ENCODE results near the gene INHA.

INHA gene

GRCh38 chr2:219544567-219544966 lies 27.5 kb upstream of the INHA start:
- POLR2A ChIA-PET: interaction anchor here (0.5 to 1.7 kb wide), 2 partner anchors 11 to 27 kb away, joined by 3 to 8 read pairs; partner anchors contain the start of gene OBSL1
- no peak for TF ChIP-seq CTBP1 (IDR thresholded peaks at IDR 0.05; ENCODE audit: borderline replicate concordance)
- TF ChIP-seq ZNF384 (IDR thresholded peaks at IDR 0.05): no peak
- no peak for TF ChIP-seq PKNOX1 (IDR thresholded peaks at IDR 0.05)
- TF ChIP-seq HDGF (IDR thresholded peaks at IDR 0.05; ENCODE audit: borderline replicate concordance): no peak
- TF ChIP-seq L3MBTL2 (conservative IDR thresholded peaks at IDR 0.05): no peak
- no peak for TF ChIP-seq SP1 (IDR thresholded peaks at IDR 0.05)
- TF ChIP-seq ARNT (IDR thresholded peaks at IDR 0.05): no peak
- no peak for TF ChIP-seq NFRKB (IDR thresholded peaks at IDR 0.05)
- no peak for TF ChIP-seq FOXA1 (IDR thresholded peaks at IDR 0.05)
- TF ChIP-seq LEF1 (IDR thresholded peaks at IDR 0.05; ENCODE audit: borderline replicate concordance): no peak
- TF ChIP-seq ELF4 (IDR thresholded peaks at IDR 0.05): no peak
- CTCF ChIA-PET: interaction anchor here (0.7 kb wide), 1 partner anchor 47 kb away, joined by 3 read pairs; no protein-coding TSS in a partner anchor
- no peak for DNase-seq (ENCODE audit: extremely low spot score)

- ChIA-PET CTCF (interaction anchor here (0.9 kb wide), 1 partner anchor 15 kb away, joined by 4 read pairs; no protein-coding TSS in a partner anchor), POLR2A (no interaction called here)
- TF ChIP-seq FOXM1 (IDR thresholded peaks at IDR 0.05; ENCODE audit: borderline replicate concordance): no peak
- no peak for TF ChIP-seq PKNOX1 (IDR thresholded peaks at IDR 0.05)
- no peak for TF ChIP-seq ZNF384 (IDR thresholded peaks at IDR 0.05)
- no peak for TF ChIP-seq FOXA1 (IDR thresholded peaks at IDR 0.05)
- no peak for TF ChIP-seq SUZ12 (IDR thresholded peaks at IDR 0.05)
- no peak for TF ChIP-seq TARDBP (IDR thresholded peaks at IDR 0.05)
- TF ChIP-seq LEF1 (IDR thresholded peaks at IDR 0.05; ENCODE audit: borderline replicate concordance): no peak
- TF ChIP-seq HDGF (IDR thresholded peaks at IDR 0.05; ENCODE audit: borderline replicate concordance): no peak
- TF ChIP-seq BHLHE40 (IDR thresholded peaks at IDR 0.05; ENCODE audit: borderline replicate concordance): no peak
- DNase-seq (ENCODE audit: extremely low spot score): no peak
Observed at GRCh38 chr2:219545295-219545942, 26.7 kb upstream of the INHA start.

DNA sequence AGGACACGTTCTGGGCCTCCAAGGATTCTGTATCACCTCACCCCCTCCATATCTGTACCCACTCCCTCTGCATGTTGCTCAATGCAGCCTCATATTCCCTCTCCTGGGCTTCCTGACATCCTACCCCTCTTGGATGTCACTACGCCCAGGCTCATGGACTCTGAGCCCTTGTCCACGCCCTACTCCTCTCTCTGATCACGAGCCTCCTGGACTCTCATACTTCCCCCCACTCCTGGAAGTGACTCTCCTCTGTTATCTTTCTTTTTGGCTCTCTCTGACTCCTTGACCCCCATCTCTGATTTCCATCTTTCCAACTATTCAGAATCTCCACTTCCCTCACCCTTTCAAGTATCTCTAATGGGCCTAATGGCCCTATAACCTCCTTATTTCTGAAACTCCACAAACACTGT lies 26.2 kb upstream of the INHA start:
- ChIA-PET CTCF (no interaction called here), POLR2A (no interaction called here)
- no peak for DNase-seq (ENCODE audit: extremely low spot score)
- no peak for TF ChIP-seq NFRKB (IDR thresholded peaks at IDR 0.05)
- TF ChIP-seq SP1 (IDR thresholded peaks at IDR 0.05): no peak
- no peak for TF ChIP-seq FOXK2 (IDR thresholded peaks at IDR 0.05)
- no peak for TF ChIP-seq ZNF384 (IDR thresholded peaks at IDR 0.05)
- no peak for TF ChIP-seq HDGF (IDR thresholded peaks at IDR 0.05; ENCODE audit: borderline replicate concordance)
- no peak for TF ChIP-seq PKNOX1 (IDR thresholded peaks at IDR 0.05)

DNA sequence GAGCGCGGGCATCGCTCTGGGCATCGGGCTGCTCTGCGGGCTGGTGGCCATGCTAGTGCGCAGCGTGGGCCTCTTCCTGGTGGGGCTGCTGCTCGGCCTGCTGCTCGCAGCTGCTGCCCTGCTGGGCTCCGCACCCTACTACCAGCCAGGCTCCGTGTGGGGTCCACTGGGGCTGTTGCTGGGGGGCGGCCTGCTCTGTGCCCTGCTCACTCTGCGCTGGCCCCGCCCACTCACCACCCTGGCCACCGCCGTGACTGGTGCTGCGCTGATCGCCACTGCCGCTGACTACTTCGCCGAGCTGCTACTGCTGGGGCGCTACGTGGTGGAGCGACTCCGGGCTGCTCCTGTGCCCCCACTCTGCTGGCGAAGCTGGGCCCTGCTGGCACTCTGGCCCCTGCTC lies 24.5 kb upstream of the INHA start:
- CTCF ChIA-PET: no interaction called here
- DNase-seq (ENCODE audit: extremely low spot score): no peak
- TF ChIP-seq PKNOX1 (IDR thresholded peaks at IDR 0.05): no peak
- no peak for TF ChIP-seq ZNF384 (IDR thresholded peaks at IDR 0.05)
- no peak for TF ChIP-seq ARNT (IDR thresholded peaks at IDR 0.05)
- TF ChIP-seq TARDBP (IDR thresholded peaks at IDR 0.05): no peak
- TF ChIP-seq FOXK2 (IDR thresholded peaks at IDR 0.05): no peak
- no peak for TF ChIP-seq NFRKB (IDR thresholded peaks at IDR 0.05)
- TF ChIP-seq CTBP1 (IDR thresholded peaks at IDR 0.05; ENCODE audit: borderline replicate concordance): no peak
- POLR2A ChIA-PET: no interaction called here

- TF ChIP-seq ZNF384 (IDR thresholded peaks at IDR 0.05) (no peak), ARNT (IDR thresholded peaks at IDR 0.05) (no peak), L3MBTL2 (conservative IDR thresholded peaks at IDR 0.05) (no peak), SP1 (IDR thresholded peaks at IDR 0.05) (no peak), NFRKB (IDR thresholded peaks at IDR 0.05) (no peak), PKNOX1 (IDR thresholded peaks at IDR 0.05) (no peak), FOXA1 (IDR thresholded peaks at IDR 0.05) (no peak), TARDBP (IDR thresholded peaks at IDR 0.05) (no peak), CTBP1 (IDR thresholded peaks at IDR 0.05; ENCODE audit: borderline replicate concordance) (no peak), FOXM1 (IDR thresholded peaks at IDR 0.05; ENCODE audit: borderline replicate concordance) (no peak), HDGF (IDR thresholded peaks at IDR 0.05; ENCODE audit: borderline replicate concordance) (no peak), ELF4 (IDR thresholded peaks at IDR 0.05) (no peak), LEF1 (IDR thresholded peaks at IDR 0.05; ENCODE audit: borderline replicate concordance) (no peak), SUZ12 (IDR thresholded peaks at IDR 0.05) (no peak), FOXK2 (IDR thresholded peaks at IDR 0.05) (no peak), BHLHE40 (IDR thresholded peaks at IDR 0.05; ENCODE audit: borderline replicate concordance) (no peak)
- DNase-seq (ENCODE audit: extremely low spot score): no peak
- ChIA-PET POLR2A (interaction anchor here (1.1 kb wide), 1 partner anchor 49 kb away, joined by 5 read pairs; the partner anchor contains the start of gene STK11IP), CTCF (interaction anchor here (1.7 kb wide), 1 partner anchor 11 kb away, joined by 5 read pairs; no protein-coding TSS in a partner anchor)
Observed at GRCh38 chr2:219548990-219549389, 23.1 kb upstream of the INHA start.
